Panc1 (cell line): ENCODE measurements around the gene ZNF689.

Experiments
- POLR2AphosphoS5 ChIP-seq: IDR thresholded peaks from 2 replicates; pipeline ENCODE4 v1.6.1; 2012; ENCODE audit warnings: mild to moderate bottlenecking, low read depth, low read length, moderate library complexity
- TCF7L2 ChIP-seq: IDR thresholded peaks from 2 replicates; pipeline ENCODE4 v1.6.1; 2011; ENCODE audit warnings: mild to moderate bottlenecking, low read depth, low read length, inconsistent platforms
- TF ChIP-seq, protein P1 (sequence below): fragments of 450-650 bp; IDR thresholded peaks from 2 replicates; pipeline ENCODE4 v1.5.1; 2017; ENCODE audit warnings: mild to moderate bottlenecking
- TF ChIP-seq, protein P2 (sequence below), 2 experiments: IDR thresholded peaks; 2 replicates each; pipeline ENCODE4 v1.6.1; 2011 to 2012; ENCODE audit warnings: low read depth in 2 of 2, control low read depth in 1 of 2, low read length in 1 of 2, mild to moderate bottlenecking in 1 of 2, moderate library complexity in 1 of 2; ENCODE audit not compliant: insufficient read depth in 1 of 2

DNA sequence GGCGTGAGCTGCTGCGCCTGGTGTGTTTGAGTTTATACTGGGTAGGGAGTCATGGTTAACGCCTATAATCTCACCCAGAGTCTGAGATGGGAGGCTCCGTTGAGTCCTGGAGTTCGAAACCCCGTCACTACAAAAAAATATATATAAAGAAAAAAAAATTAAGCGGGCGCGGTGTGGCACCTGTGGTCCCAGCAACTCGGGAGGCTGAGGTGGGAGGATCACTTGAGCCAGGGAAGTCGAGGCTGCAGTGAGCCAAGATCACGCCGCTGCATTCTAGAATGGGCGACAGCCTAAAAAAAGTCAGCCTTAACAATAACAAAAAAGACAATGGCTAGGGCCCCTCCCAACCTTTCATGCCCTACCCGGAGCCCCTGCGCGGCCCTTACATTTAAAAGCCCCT, 23.3 kb upstream of the ZNF689 start:
- no peak for TF ChIP-seq TCF7L2
- TF ChIP-seq, protein P1, sequence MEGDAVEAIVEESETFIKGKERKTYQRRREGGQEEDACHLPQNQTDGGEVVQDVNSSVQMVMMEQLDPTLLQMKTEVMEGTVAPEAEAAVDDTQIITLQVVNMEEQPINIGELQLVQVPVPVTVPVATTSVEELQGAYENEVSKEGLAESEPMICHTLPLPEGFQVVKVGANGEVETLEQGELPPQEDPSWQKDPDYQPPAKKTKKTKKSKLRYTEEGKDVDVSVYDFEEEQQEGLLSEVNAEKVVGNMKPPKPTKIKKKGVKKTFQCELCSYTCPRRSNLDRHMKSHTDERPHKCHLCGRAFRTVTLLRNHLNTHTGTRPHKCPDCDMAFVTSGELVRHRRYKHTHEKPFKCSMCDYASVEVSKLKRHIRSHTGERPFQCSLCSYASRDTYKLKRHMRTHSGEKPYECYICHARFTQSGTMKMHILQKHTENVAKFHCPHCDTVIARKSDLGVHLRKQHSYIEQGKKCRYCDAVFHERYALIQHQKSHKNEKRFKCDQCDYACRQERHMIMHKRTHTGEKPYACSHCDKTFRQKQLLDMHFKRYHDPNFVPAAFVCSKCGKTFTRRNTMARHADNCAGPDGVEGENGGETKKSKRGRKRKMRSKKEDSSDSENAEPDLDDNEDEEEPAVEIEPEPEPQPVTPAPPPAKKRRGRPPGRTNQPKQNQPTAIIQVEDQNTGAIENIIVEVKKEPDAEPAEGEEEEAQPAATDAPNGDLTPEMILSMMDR: no peak
- TF ChIP-seq POLR2AphosphoS5: no peak
- TF ChIP-seq, protein P2, sequence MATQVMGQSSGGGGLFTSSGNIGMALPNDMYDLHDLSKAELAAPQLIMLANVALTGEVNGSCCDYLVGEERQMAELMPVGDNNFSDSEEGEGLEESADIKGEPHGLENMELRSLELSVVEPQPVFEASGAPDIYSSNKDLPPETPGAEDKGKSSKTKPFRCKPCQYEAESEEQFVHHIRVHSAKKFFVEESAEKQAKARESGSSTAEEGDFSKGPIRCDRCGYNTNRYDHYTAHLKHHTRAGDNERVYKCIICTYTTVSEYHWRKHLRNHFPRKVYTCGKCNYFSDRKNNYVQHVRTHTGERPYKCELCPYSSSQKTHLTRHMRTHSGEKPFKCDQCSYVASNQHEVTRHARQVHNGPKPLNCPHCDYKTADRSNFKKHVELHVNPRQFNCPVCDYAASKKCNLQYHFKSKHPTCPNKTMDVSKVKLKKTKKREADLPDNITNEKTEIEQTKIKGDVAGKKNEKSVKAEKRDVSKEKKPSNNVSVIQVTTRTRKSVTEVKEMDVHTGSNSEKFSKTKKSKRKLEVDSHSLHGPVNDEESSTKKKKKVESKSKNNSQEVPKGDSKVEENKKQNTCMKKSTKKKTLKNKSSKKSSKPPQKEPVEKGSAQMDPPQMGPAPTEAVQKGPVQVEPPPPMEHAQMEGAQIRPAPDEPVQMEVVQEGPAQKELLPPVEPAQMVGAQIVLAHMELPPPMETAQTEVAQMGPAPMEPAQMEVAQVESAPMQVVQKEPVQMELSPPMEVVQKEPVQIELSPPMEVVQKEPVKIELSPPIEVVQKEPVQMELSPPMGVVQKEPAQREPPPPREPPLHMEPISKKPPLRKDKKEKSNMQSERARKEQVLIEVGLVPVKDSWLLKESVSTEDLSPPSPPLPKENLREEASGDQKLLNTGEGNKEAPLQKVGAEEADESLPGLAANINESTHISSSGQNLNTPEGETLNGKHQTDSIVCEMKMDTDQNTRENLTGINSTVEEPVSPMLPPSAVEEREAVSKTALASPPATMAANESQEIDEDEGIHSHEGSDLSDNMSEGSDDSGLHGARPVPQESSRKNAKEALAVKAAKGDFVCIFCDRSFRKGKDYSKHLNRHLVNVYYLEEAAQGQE (IDR thresholded peaks at IDR 0.05; ENCODE audit: insufficient read depth in 1 of 2, low read depth in 2 of 2, low read length in 1 of 2): no peak
